GM18508 (cell line): ENCODE results near the gene TPRX1.

Source experiments
- ATAC-seq: cut with Tn5 transposase; IDR thresholded peaks from one replicate; pipeline ENCODE4 v1.9.1; 2021; ENCODE audit warnings: moderate number of reproducible peaks; ENCODE audit not compliant: insufficient read depth, unreplicated experiment

TPRX1 gene

GRCh38 chr19:47752440-47753211, 51.7 kb downstream of the TPRX1 start:
- no peak for ATAC-seq
